HG03432 (cell line): Measurements from ENCODE around the gene TMEM100.
"Not testable (repeated sequence)": the region's sequence is repeated elsewhere in the genome, so short reads cannot be mapped to it uniquely, and the experiment has no call there.

ENCODE experiments used
- ATAC-seq: cut with Tn5 transposase; IDR thresholded peaks from one replicate; pipeline ENCODE4 v1.9.1; 2021; ENCODE audit warnings: mild to moderate bottlenecking, moderate library complexity; ENCODE audit not compliant: unreplicated experiment

The TMEM100 gene

DNA sequence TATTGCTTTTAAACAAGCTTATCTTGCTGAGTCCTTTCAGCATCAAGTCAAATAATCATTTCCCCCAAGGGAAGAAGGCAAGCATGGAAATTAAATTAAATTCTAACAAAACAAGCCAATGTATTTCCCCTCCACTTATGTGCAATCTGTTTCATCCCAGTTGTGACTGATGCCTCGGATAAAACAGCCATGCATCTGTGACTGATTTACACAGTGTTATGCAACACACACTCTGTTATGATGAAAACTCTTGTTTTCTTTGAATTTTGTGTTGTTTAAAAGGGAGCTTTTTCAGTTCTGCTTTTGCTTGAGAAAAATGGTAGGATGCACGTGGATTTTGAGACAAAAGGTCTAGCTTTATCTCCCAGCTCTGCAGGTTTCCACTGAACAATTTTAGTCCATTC, 32.6 kb downstream of the TMEM100 start:
- no peak for ATAC-seq

GRCh38 chr17:55689672-55690071, 33.0 kb downstream of the TMEM100 start:
- no peak for ATAC-seq

DNA sequence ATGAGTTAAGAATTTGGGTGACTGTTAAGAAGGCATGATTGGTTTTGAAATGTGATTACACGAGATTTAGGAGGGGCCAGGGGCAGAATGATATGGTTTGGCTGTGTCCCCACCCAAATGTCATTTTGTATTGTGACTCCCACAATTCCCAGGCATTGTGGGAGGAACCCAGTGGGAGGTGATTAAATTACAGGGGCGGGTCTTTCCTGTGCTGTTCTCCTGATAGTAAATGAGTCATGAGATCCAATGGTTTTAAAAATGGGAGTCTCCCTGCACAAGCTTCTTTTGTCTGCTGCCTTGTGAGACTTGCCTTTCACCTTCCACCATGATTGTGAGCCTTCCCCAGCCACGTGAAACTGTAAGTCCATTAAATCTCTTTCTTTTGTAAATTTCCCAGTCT, 34.6 kb downstream of the TMEM100 start:
- ATAC-seq: no peak

GRCh38 chr17:55687037-55687436, 35.6 kb downstream of the TMEM100 start:
- ATAC-seq: no peak

DNA sequence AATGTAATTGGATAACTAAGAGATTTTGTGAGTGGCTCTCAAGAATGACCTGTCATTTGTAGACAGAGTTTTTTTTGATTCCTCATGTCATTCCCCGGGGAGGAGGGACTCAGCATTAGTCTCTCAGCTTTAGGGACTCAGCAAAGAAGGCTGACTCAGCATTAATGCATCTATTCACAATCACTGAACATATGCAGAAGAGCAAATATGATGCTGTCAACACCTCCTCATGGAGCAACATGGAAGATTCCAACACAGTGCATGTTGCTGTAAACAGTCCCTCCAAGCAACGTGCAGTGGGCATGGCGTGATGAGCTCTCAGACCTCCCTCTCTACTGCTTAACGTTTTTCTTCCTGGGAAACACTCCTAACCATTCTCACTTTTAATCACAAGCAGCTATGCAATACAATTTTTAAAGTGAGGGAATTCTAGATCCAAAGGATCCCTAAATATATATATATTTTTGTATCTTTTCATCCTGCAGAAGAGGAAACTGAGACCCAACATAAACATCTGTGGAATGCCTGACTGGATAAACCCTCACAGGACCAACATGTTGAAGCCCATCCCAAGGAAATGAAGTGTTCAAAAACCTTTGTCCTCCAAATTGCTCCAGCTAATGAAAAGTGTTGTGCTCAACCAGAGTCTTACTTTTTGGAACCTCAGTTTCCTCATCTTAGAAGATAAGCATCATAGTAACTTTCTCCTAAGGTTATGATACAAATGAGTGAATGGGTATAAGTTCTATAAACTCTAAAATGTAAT, 38.9 kb downstream of the TMEM100 start:
- ATAC-seq: no peak

GRCh38 chr17:55681342-55681700, 41.3 kb downstream of the TMEM100 start:
- ATAC-seq: no peak

DNA sequence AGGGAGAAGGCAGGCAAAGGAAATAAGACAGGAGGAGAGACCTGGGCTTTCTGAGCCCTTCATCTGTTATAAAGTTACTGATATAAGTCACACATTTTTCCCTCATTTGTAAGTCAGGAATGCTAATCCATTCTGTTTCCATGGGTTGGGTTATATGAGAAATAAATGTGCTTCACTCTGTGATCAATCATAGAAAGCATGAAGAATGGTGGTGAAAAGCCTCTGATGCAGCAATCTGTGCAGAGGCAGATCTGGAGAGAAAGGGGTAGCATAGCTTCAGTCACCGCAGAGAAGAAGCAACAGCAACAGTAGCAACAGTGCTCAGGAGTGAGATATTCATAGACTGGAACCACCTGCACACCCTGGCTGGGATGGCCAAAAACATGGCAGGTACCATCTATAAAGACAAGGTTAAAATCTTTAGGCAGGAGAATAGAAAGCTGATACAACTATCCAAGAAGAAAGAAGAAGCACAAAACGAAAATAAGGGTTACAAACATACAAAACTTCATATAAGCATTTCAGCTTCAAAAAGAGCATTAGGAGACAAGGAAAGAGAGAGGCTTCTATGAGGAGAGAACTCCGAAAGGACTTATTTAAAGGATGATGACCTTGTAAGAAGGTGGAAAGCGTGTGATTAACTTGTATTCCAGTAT, 41.9 kb downstream of the TMEM100 start:
- ATAC-seq: no peak

GRCh38 chr17:55677446-55677845, 45.2 kb downstream of the TMEM100 start:
- no peak for ATAC-seq

- ATAC-seq: no peak
Observed at GRCh38 chr17:55676274-55676673, 46.4 kb downstream of the TMEM100 start.

DNA sequence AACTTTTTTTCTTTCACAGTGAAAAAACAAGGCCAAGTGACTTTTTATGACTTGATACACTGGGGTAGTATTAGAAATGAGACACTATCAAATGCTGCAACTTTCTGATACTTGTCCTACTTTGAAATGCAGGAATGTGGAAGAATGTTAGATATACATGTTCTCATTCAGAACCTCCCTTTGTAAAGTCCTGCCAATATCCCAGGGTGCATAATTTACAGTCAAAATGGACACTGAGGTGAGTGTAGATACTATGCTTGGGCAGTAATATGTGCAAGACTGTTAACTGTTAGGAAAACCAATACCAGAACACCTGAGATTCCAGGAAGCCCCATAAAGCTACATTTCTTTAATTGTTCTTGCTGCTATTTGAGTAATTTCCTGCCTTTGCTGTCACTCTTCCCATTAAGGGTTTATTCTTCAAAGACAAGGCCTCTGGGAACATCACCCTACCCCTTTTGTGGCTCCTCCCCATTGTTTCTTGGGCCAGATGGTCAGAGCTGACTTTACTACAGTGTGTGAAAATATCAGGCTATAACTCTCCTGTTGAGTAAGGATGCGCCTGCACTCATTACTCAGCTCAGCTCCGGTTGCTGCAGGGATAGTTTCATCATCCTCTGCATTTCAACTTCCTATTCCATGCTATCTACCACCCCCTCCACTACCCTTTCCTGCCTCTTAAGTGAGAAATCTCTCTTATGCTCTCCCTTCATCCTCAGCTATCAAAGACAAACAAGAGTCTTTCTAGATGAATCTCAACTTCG, 48.7 kb downstream of the TMEM100 start:
- no peak for ATAC-seq

GRCh38 chr17:55672585-55673501, 49.8 kb downstream of the TMEM100 start:
- no peak for ATAC-seq

GRCh38 chr17:55672010-55672409, 50.7 kb downstream of the TMEM100 start:
- ATAC-seq: not testable (repeated sequence)
